Body of pancreas (tissue), 4 donors: ENCODE measurements around the gene C7orf57.

Source experiments
- POLR2A ChIP-seq, 3 donors: fragments of 450-650 bp; IDR thresholded peaks; one replicate each; pipeline ENCODE4 v1.6.1; 2016; ENCODE audit warnings: antibody characterized with exemption in 3 of 3, mild to moderate bottlenecking in 2 of 3
- TF ChIP-seq, protein P1 (sequence below), 7 experiments: fragments of 450-650 bp in 4 of 7; fragments of 200-600 bp in 3 of 7; sonication (generic) in 3 of 7; IDR thresholded peaks; one replicate each; pipeline ENCODE4 v1.5.1; 2016 to 2019; ENCODE audit warnings: antibody characterized with exemption in 7 of 7

DNA sequence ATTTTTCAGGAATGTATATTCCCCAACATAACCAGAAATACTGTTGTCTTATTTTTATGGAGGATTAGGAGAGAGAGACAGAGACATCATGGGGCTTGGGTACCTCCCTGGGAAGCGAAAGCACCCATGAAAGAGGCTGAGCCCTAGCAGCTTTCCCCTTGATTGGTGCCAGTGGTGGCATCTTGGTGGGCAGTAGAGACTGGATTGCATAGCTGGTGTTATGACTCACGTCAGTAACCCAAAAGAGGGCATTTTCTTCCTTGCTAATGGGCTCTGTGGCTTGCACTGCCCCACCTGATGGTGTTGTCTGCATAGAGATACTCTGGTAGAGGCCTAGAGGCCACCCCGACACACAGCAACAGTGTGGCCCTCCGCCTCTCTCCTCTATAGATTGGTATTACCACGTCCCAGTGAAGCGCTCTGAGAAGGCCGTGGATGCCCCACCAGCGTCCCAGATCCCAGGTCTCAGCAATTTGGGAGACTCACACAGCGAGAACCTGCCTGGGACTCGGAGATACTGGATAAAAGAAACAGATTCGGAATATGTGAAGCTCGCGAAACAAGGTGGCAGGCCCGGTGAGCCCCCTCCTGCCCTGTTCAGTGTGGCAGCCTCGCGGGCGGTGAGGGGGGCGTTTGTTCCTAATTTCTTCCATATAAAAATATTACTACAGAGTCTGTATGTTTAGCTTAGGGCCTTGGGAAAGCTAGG lies 5.8 kb downstream of the C7orf57 start:
- TF ChIP-seq, protein P1, sequence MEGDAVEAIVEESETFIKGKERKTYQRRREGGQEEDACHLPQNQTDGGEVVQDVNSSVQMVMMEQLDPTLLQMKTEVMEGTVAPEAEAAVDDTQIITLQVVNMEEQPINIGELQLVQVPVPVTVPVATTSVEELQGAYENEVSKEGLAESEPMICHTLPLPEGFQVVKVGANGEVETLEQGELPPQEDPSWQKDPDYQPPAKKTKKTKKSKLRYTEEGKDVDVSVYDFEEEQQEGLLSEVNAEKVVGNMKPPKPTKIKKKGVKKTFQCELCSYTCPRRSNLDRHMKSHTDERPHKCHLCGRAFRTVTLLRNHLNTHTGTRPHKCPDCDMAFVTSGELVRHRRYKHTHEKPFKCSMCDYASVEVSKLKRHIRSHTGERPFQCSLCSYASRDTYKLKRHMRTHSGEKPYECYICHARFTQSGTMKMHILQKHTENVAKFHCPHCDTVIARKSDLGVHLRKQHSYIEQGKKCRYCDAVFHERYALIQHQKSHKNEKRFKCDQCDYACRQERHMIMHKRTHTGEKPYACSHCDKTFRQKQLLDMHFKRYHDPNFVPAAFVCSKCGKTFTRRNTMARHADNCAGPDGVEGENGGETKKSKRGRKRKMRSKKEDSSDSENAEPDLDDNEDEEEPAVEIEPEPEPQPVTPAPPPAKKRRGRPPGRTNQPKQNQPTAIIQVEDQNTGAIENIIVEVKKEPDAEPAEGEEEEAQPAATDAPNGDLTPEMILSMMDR (IDR thresholded peaks at IDR 0.05), result no peak
- no peak for TF ChIP-seq POLR2A (IDR thresholded peaks at IDR 0.05)
